ENCODE measurements around the gene VPS13C. TPM values are rescaled to one million over a fixed set of nuclear protein-coding genes. Genes with fewer than 3 reads are reported as not detected.

The VPS13C gene
- total and polyA plus RNA-seq, 2 experiments from 2014 or later = 6.7 to 60.9 TPM

GRCh38 chr15:61890106-61890505 lies 170.1 kb downstream of the VPS13C start:
- Histone ChIP-seq H3K9me3 (ENCODE audit: low read depth) (peaks cover 22% of the 10 kb centered on the region), H3K4me3 (no peak overlapping the region), H3K9me2 (replicated peaks; ENCODE audit: insufficient read depth) (no peaks in the 10 kb centered on the region), H3K27ac (no peak overlapping the region), H3K4me1 (ENCODE audit: insufficient read depth) (no peaks in the 10 kb centered on the region), H3K4me2 (no peak overlapping the region), H3K79me2 (no peaks in the 10 kb centered on the region), H2AFZ (no peak overlapping the region), H3K36me3 (replicated peaks; ENCODE audit: insufficient read depth, low read depth) (no peaks in the 10 kb centered on the region), H3K27me3 (no peaks in the 10 kb centered on the region), H4K20me1 (ENCODE audit: insufficient read depth, poor library complexity, severe bottlenecking) (no peaks in the 10 kb centered on the region)
- DNase-seq (ENCODE audit: low spot score) = no peak
- TF ChIP-seq EZH2 (IDR thresholded peaks at IDR 0.05; ENCODE audit: borderline replicate concordance) (no peak), EZH2phosphoT487 (IDR thresholded peaks at IDR 0.05; ENCODE audit: low read depth, severe bottlenecking, unreplicated experiment) (no peak), CTCF (IDR thresholded peaks at IDR 0.05; ENCODE audit: poor library complexity) (no peak)
- WGBS (ENCODE audit: low lambda C conversion rate, missing lambda C conversion rate) = 95% methylated on average over 2 of the region's 2 CpGs

GRCh38 chr15:61889706-61890105 lies 170.5 kb downstream of the VPS13C start:
- TF ChIP-seq CTCF (IDR thresholded peaks at IDR 0.05; ENCODE audit: poor library complexity) (no peak), EZH2 (IDR thresholded peaks at IDR 0.05; ENCODE audit: borderline replicate concordance) (no peak), EZH2phosphoT487 (IDR thresholded peaks at IDR 0.05; ENCODE audit: low read depth, severe bottlenecking, unreplicated experiment) (no peak)
- Histone ChIP-seq H3K27ac (no peak overlapping the region), H3K4me1 (ENCODE audit: insufficient read depth) (no peaks in the 10 kb centered on the region), H3K4me3 (no peak overlapping the region), H3K36me3 (replicated peaks; ENCODE audit: insufficient read depth, low read depth) (no peaks in the 10 kb centered on the region), H2AFZ (no peak overlapping the region), H3K9me3 (ENCODE audit: low read depth) (peaks cover 22% of the 10 kb centered on the region), H3K79me2 (no peaks in the 10 kb centered on the region), H3K27me3 (no peaks in the 10 kb centered on the region), H3K9me2 (replicated peaks; ENCODE audit: insufficient read depth) (no peaks in the 10 kb centered on the region), H3K4me2 (no peak overlapping the region), H4K20me1 (ENCODE audit: insufficient read depth, poor library complexity, severe bottlenecking) (no peaks in the 10 kb centered on the region)
- no peak for DNase-seq (ENCODE audit: low spot score)
- WGBS (ENCODE audit: low lambda C conversion rate, missing lambda C conversion rate) = 75% methylated on average over 3 of the region's 3 CpGs

GRCh38 chr15:61888074-61888780 lies 172.0 kb downstream of the VPS13C start:
- no peak overlapping the region for H3K27ac ChIP-seq
- no peak overlapping the region for H2AFZ ChIP-seq
- H3K36me3 ChIP-seq (replicated peaks; ENCODE audit: insufficient read depth, low read depth) = no peaks in the 10 kb centered on the region
- H3K9me3 ChIP-seq (ENCODE audit: low read depth) = peaks cover 10% of the 10 kb centered on the region
- no peaks in the 10 kb centered on the region for H3K4me1 ChIP-seq (ENCODE audit: insufficient read depth)
- WGBS (ENCODE audit: low lambda C conversion rate, missing lambda C conversion rate) = 95% methylated on average over 5 of the region's 5 CpGs
- DNase-seq (ENCODE audit: low spot score) = no peak
- H3K4me3 ChIP-seq = no peak overlapping the region
- no peak overlapping the region for H3K4me2 ChIP-seq
- H4K20me1 ChIP-seq (ENCODE audit: insufficient read depth, poor library complexity, severe bottlenecking) = no peaks in the 10 kb centered on the region
- H3K9me2 ChIP-seq (replicated peaks; ENCODE audit: insufficient read depth) = no peaks in the 10 kb centered on the region
- TF ChIP-seq CTCF (IDR thresholded peaks at IDR 0.05; ENCODE audit: poor library complexity) (no peak), EZH2 (IDR thresholded peaks at IDR 0.05; ENCODE audit: borderline replicate concordance) (no peak), EZH2phosphoT487 (IDR thresholded peaks at IDR 0.05; ENCODE audit: low read depth, severe bottlenecking, unreplicated experiment) (no peak)
- H3K79me2 ChIP-seq = no peaks in the 10 kb centered on the region
- no peaks in the 10 kb centered on the region for H3K27me3 ChIP-seq

Data from hepatocyte (in vitro differentiated cells).